A673 (cell line): Measurements from ENCODE around the gene STX3.

ENCODE experiments used
- EZH2 ChIP-seq: fragments of 200-600 bp; sonication (generic); IDR thresholded peaks from 2 replicates; pipeline ENCODE4 v1.6.1; 2017; ENCODE audit warnings: borderline replicate concordance, low read depth, mild to moderate bottlenecking, mixed read lengths, antibody characterized with exemption, low read length; ENCODE audit not compliant: poor library complexity, severe bottlenecking
- TF ChIP-seq, protein P1 (sequence below): fragments of 300-800, 200-600 bp; sonication (generic); conservative IDR thresholded peaks from 2 replicates; pipeline ENCODE4 v1.5.1; 2017; ENCODE audit warnings: low read depth, mild to moderate bottlenecking, antibody characterized with exemption, low read length, moderate library complexity, mixed read lengths

DNA sequence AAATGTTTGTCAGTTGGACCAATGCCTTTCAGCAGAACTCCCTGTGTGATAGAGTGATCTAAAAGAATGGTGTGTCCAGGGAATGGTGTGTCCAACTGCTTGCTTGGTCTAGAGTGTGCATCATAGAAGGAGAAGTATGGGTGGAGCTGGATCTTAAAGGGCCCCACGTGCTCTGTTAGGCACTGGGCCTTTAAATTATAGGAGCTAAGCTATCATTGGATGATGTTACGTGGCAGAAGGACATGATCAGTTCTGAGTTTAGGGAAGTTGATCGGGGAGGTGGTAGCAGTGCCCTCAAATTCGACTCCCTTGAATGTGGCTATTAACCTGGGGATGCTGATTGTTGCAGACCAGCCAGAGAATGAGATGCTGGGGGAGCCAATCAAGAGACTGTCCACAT, 16.4 kb downstream of the STX3 start:
- no peak for TF ChIP-seq EZH2
- TF ChIP-seq, protein P1, sequence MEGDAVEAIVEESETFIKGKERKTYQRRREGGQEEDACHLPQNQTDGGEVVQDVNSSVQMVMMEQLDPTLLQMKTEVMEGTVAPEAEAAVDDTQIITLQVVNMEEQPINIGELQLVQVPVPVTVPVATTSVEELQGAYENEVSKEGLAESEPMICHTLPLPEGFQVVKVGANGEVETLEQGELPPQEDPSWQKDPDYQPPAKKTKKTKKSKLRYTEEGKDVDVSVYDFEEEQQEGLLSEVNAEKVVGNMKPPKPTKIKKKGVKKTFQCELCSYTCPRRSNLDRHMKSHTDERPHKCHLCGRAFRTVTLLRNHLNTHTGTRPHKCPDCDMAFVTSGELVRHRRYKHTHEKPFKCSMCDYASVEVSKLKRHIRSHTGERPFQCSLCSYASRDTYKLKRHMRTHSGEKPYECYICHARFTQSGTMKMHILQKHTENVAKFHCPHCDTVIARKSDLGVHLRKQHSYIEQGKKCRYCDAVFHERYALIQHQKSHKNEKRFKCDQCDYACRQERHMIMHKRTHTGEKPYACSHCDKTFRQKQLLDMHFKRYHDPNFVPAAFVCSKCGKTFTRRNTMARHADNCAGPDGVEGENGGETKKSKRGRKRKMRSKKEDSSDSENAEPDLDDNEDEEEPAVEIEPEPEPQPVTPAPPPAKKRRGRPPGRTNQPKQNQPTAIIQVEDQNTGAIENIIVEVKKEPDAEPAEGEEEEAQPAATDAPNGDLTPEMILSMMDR: no peak
